SK-N-SH (cell line): ENCODE data around the gene CLEC11A. TPM values are rescaled to one million over a fixed set of nuclear protein-coding genes. Genes with fewer than 3 reads are reported as not detected.

ENCODE experiments used
- CTCF ChIA-PET: fragments of 300-600, 350-600 bp; formaldehyde crosslinking; extraction: SDS; loops from one replicate; lab custom pipeline; 2021; lab: Yijun Ruan, JAX
- POLR2A ChIA-PET: fragments of 350-600 bp; sonication (Branson Sonifier 250); formaldehyde crosslinking; extraction: SDS; loops from one replicate; lab custom pipeline; 2020; ENCODE audit warnings: antibody characterized with exemption, inconsistent platforms; lab: Yijun Ruan, JAX
- DNase-seq: peaks from one replicate; pipeline ENCODE4 v3.0.0; 2012
- H2AFZ ChIP-seq: fragments of 200-600 bp; sonication (generic); 2 replicates; pipeline ENCODE4 v1.8.1; 2016; ENCODE audit warnings: antibody characterized with exemption, mild to moderate bottlenecking, low read depth
- H3F3A ChIP-seq: fragments of 200-600 bp; sonication (generic); replicated peaks from 2 replicates; pipeline ENCODE3; 2016; ENCODE audit warnings: antibody characterized with exemption, mild to moderate bottlenecking; ENCODE audit not compliant: insufficient read depth
- H3K27ac ChIP-seq, 2 experiments: fragments of 200-500 bp in 1 of 2; fragments of 200-600 bp in 1 of 2; sonication (Bioruptor generic) in 1 of 2; sonication (generic), shearing (Covaris generic) in 1 of 2; 2 replicates each; pipeline versions ENCODE4 v1.5.1 to v1.6.1; 2014 to 2016; ENCODE audit warnings: low read depth in 2 of 2, inconsistent platforms in 1 of 2, low read length in 1 of 2, mild to moderate bottlenecking in 1 of 2, mixed read lengths in 1 of 2
- H3K27me3 ChIP-seq: fragments of 200-600 bp; sonication (generic), shearing (Covaris generic); 2 replicates; pipeline ENCODE4 v1.6.1; 2016; ENCODE audit warnings: mixed run types; ENCODE audit not compliant: insufficient read depth
- H3K36me3 ChIP-seq, 2 experiments: fragments of 200-500 bp in 1 of 2; fragments of 200-600 bp in 1 of 2; sonication (Bioruptor generic) in 1 of 2; sonication (generic) in 1 of 2; replicated peaks in 1 of 2; 2 replicates each; pipeline versions ENCODE3 to v1.5.1; 2014 to 2016; ENCODE audit warnings: low read length in 1 of 2, mild to moderate bottlenecking in 1 of 2; ENCODE audit not compliant: insufficient read depth in 2 of 2, control insufficient read depth in 1 of 2
- H3K4me1 ChIP-seq, 2 experiments: fragments of 200-500 bp in 1 of 2; fragments of 200-600 bp in 1 of 2; sonication (Bioruptor generic) in 1 of 2; sonication (generic), shearing (Covaris generic) in 1 of 2; 2 replicates each; pipeline versions ENCODE4 v1.5.1 to v1.6.1; 2014 to 2016; ENCODE audit warnings: low read depth in 1 of 2, low read length in 1 of 2, mixed run types in 1 of 2; ENCODE audit not compliant: insufficient read depth in 2 of 2, control insufficient read depth in 1 of 2
- H3K4me2 ChIP-seq: fragments of 200-600 bp; sonication (generic), shearing (Covaris generic); 2 replicates; pipeline ENCODE4 v1.6.1; 2017; ENCODE audit warnings: mixed run types
- H3K4me3 ChIP-seq, 2 experiments: fragments of 200-500 bp in 1 of 2; fragments of 200-600 bp in 1 of 2; sonication (Bioruptor generic) in 1 of 2; sonication (generic), shearing (Covaris generic) in 1 of 2; 2 replicates each; pipeline versions ENCODE4 v1.5.1 to v1.8.1; 2014 to 2016; ENCODE audit warnings: low read depth in 2 of 2, inconsistent platforms in 1 of 2, low read length in 1 of 2, mild to moderate bottlenecking in 1 of 2, mixed read lengths in 1 of 2, moderate library complexity in 1 of 2
- H3K79me2 ChIP-seq: fragments of 200-600 bp; sonication (generic); 2 replicates; pipeline ENCODE4 v1.8.1; 2017; ENCODE audit warnings: mild to moderate bottlenecking; ENCODE audit not compliant: insufficient read depth
- H3K9ac ChIP-seq: fragments of 200-600 bp; sonication (generic); 2 replicates; pipeline ENCODE4 v1.6.1; 2017; ENCODE audit warnings: mixed run types
- H3K9me2 ChIP-seq: fragments of 200-600 bp; sonication (generic); 2 replicates; pipeline ENCODE4 v1.6.1; 2017; ENCODE audit warnings: mixed run types
- H3K9me3 ChIP-seq: fragments of 200-600 bp; sonication (generic); 2 replicates; pipeline ENCODE4 v1.6.1; 2017; ENCODE audit warnings: mixed run types, mild to moderate bottlenecking, moderate library complexity
- H4K20me1 ChIP-seq: fragments of 200-600 bp; sonication (generic); 2 replicates; pipeline ENCODE4 v1.6.1; 2017; ENCODE audit warnings: mild to moderate bottlenecking, mixed run types; ENCODE audit not compliant: insufficient read depth
- EP300 ChIP-seq, 2 experiments: IDR thresholded peaks; 2 replicates each; pipeline versions ENCODE4 v1.4.0 to v1.6.1; 2012; ENCODE audit warnings: borderline replicate concordance in 1 of 2, low read depth in 1 of 2, low read length in 1 of 2
- EZH2phosphoT487 ChIP-seq: fragments of 200-600 bp; sonication (generic); IDR thresholded peaks from 2 replicates; pipeline ENCODE4 v1.6.1; 2017; ENCODE audit warnings: low read depth, mixed run types, mild to moderate bottlenecking, antibody characterized with exemption, moderate library complexity, borderline replicate concordance
- JUND ChIP-seq: IDR thresholded peaks from 2 replicates; pipeline ENCODE4 v1.4.0; 2012
- MAX ChIP-seq: IDR thresholded peaks from 2 replicates; pipeline ENCODE4 v1.4.0; 2012; ENCODE audit warnings: low read depth
- MXI1 ChIP-seq: IDR thresholded peaks from 2 replicates; pipeline ENCODE4 v1.6.1; 2012; ENCODE audit warnings: mild to moderate bottlenecking, low read depth, low read length, improper control_type of control experiment
- NFIC ChIP-seq: IDR thresholded peaks from 2 replicates; pipeline ENCODE4 v1.4.0; 2012; ENCODE audit warnings: borderline replicate concordance
- NRF1 ChIP-seq: IDR thresholded peaks from 2 replicates; pipeline ENCODE4 v1.6.1; 2012; ENCODE audit warnings: low read depth, mild to moderate bottlenecking, low read length
- POLR2AphosphoS5 ChIP-seq: IDR thresholded peaks from 2 replicates; pipeline ENCODE4 v1.6.1; 2012; ENCODE audit warnings: low read depth, low read length
- USF2 ChIP-seq: fragments of 150-350 bp; IDR thresholded peaks from 2 replicates; pipeline ENCODE4 v1.6.1; 2017; ENCODE audit warnings: antibody characterized with exemption, low read length, low read depth, borderline replicate concordance
- WGBS: methylation state at CpG from one replicate; pipeline ENCODE4 v1.1.6; 2017; ENCODE audit warnings: low lambda C conversion rate; 5-methylcytosine and 5-hydroxymethylcytosine counted together
- polyA plus RNA-seq, 3 experiments: library from polyadenylated mRNA; depleted of rRNA; stranded (reverse); fragments of >200 nt; gene quantifications; 2 replicates each; pipeline ENCODE4 v1.2.3, GENCODE V29; 2012
- TF ChIP-seq, protein P1 (sequence below): IDR thresholded peaks from 2 replicates; pipeline ENCODE4 v1.6.1; 2012; ENCODE audit warnings: mild to moderate bottlenecking, low read depth, low read length, moderate library complexity
- TF ChIP-seq, protein P2 (sequence below): IDR thresholded peaks from 2 replicates; pipeline ENCODE4 v1.4.0; 2012; ENCODE audit warnings: low read depth, borderline replicate concordance

The CLEC11A gene
- polyA plus RNA-seq, 1 of the 3 experiments (the other 2 are of a cell fraction): 4.4 TPM

GRCh38 chr19:50722201-50723013 is 757 bp upstream of the CLEC11A start (continued):
- TF ChIP-seq, protein P1, sequence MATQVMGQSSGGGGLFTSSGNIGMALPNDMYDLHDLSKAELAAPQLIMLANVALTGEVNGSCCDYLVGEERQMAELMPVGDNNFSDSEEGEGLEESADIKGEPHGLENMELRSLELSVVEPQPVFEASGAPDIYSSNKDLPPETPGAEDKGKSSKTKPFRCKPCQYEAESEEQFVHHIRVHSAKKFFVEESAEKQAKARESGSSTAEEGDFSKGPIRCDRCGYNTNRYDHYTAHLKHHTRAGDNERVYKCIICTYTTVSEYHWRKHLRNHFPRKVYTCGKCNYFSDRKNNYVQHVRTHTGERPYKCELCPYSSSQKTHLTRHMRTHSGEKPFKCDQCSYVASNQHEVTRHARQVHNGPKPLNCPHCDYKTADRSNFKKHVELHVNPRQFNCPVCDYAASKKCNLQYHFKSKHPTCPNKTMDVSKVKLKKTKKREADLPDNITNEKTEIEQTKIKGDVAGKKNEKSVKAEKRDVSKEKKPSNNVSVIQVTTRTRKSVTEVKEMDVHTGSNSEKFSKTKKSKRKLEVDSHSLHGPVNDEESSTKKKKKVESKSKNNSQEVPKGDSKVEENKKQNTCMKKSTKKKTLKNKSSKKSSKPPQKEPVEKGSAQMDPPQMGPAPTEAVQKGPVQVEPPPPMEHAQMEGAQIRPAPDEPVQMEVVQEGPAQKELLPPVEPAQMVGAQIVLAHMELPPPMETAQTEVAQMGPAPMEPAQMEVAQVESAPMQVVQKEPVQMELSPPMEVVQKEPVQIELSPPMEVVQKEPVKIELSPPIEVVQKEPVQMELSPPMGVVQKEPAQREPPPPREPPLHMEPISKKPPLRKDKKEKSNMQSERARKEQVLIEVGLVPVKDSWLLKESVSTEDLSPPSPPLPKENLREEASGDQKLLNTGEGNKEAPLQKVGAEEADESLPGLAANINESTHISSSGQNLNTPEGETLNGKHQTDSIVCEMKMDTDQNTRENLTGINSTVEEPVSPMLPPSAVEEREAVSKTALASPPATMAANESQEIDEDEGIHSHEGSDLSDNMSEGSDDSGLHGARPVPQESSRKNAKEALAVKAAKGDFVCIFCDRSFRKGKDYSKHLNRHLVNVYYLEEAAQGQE: no peak
- TF ChIP-seq, protein P2, sequence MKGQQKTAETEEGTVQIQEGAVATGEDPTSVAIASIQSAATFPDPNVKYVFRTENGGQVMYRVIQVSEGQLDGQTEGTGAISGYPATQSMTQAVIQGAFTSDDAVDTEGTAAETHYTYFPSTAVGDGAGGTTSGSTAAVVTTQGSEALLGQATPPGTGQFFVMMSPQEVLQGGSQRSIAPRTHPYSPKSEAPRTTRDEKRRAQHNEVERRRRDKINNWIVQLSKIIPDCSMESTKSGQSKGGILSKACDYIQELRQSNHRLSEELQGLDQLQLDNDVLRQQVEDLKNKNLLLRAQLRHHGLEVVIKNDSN: no peak
- no peak for TF ChIP-seq EZH2phosphoT487
- no peak for TF ChIP-seq NRF1
- TF ChIP-seq USF2: no peak
- TF ChIP-seq, all 33 proteins: peak for 0

DNA sequence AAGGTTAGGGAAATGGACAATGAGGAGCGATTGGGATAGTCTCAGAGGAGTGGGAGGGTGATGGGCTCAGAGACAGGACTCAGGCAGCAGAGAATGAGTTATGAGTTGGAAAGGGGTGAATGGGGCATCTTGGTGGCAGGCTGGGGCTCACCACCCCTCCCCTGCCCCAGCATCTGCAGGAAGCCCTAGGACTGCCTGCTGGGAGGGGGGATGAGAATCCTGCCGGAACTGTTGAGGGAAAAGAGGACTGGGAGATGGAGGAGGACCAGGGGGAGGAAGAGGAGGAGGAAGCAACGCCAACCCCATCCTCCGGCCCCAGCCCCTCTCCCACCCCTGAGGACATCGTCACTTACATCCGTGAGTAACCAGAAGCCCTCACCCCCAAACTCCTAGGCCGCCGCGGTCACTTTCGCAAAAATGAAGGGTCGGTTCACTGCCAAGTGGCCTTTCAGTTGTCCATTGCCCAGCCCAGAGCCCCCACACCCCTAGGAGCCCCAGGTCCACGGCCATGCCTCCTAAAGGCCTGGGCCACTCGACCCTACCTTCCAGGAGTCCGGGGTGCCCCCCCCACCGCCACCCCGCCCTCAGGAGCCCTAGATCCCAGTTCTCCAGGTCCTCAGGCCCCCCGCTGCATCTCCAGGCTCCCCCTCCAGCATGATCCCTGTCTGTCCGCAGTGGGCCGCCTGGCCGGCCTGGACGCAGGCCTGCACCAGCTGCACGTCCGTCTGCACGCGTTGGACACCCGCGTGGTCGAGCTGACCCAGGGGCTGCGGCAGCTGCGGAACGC is 764 bp downstream of the CLEC11A start:
- no peak for TF ChIP-seq JUND
- TF ChIP-seq USF2: no peak
- TF ChIP-seq MXI1: peak; percentile 92; the same call in 1 of the 2 replicates
- no peak for TF ChIP-seq NFIC
- no peak for TF ChIP-seq POLR2AphosphoS5
- peak; percentile 63; the same call in 1 of the 2 replicates for TF ChIP-seq MAX
- no peak for TF ChIP-seq EP300 (IDR thresholded peaks at IDR 0.05; ENCODE audit: borderline replicate concordance in 1 of 2, low read depth in 1 of 2, low read length in 1 of 2)
- Histone ChIP-seq H3K27me3 (no peaks in the 10 kb centered on the region), H3K27ac (peak overlapping the region; percentile 46 to 86; a peak in 3 of 4 replicates), H3K36me3 (no peaks in the 10 kb centered on the region), H3K4me3 (peak overlapping the region; percentile 62 to 72), H3F3A (peaks cover 3% of the 10 kb centered on the region), H3K79me2 (peaks cover 13% of the 10 kb centered on the region), H3K9me3 (no peaks in the 10 kb centered on the region), H3K4me1 (peaks cover 0 to 21% of the 10 kb centered on the region in 2 experiments; a peak in 2 of 4 replicates), H3K4me2 (peak overlapping the region; percentile 84), H4K20me1 (no peaks in the 10 kb centered on the region), H3K9ac (peak overlapping the region; percentile 16; the same call in 1 of the 2 replicates), H2AFZ (peak overlapping the region; percentile 67), H3K9me2 (no peaks in the 10 kb centered on the region)
- DNase-seq: no peak
- WGBS: 41% methylated on average over 24 of the region's 31 CpGs
- ChIA-PET CTCF (interaction anchor here (0.7 to 6.4 kb wide), 20 partner anchors 9 to 198 kb away, joined by 3 to 113 read pairs (median 7); no protein-coding TSS in a partner anchor), POLR2A (interaction anchor here (0.9 to 1.4 kb wide), 4 partner anchors 14 to 81 kb away, joined by 3 to 6 read pairs (median 4); no protein-coding TSS in a partner anchor)
